ENCODE measurements around the gene CHSY1.

- TF ChIP-seq CTCF (conservative IDR thresholded peaks at IDR 0.05; ENCODE audit: low read depth, low read length) (no peak), EZH2 (IDR thresholded peaks at IDR 0.05; ENCODE audit: borderline replicate concordance, low read depth, low read length, poor library complexity, severe bottlenecking) (no peak)
Observed at GRCh38 chr15:101162701-101163483, 89.0 kb downstream of the CHSY1 start.
